LHCN-M2 (cell line): ENCODE measurements around the gene UGCG. TPM values are rescaled to one million over a fixed set of nuclear protein-coding genes. Genes with fewer than 3 reads are reported as not detected.
A peak's percentile ranks its signal among the peaks of the same experiment; 100 is the strongest.
"Not testable (repeated sequence)": the region's sequence is repeated elsewhere in the genome, so short reads cannot be mapped to it uniquely, and the experiment has no call there.

Source experiments
- DNase-seq: peaks from one replicate; pipeline ENCODE4 v3.0.0-alpha.2; 2012; ENCODE audit warnings: low read depth
- total RNA-seq: library from RNA; depleted of rRNA; stranded (reverse); fragments of >200 nt; gene quantifications from 2 replicates; pipeline ENCODE4 v1.2.3, GENCODE V29; 2014

UGCG gene
- total RNA-seq, 1 experiment from 2014 or later = 172 TPM

- no peak for DNase-seq
Observed at GRCh38 chr9:111890334-111890733, 6.3 kb upstream of the UGCG start.

- not testable (repeated sequence) for DNase-seq
Observed at GRCh38 chr9:111890867-111891266, 5.7 kb upstream of the UGCG start.

GRCh38 chr9:111891910-111892499 is 4.6 kb upstream of the UGCG start:
- peak; percentile 85 for DNase-seq

DNA sequence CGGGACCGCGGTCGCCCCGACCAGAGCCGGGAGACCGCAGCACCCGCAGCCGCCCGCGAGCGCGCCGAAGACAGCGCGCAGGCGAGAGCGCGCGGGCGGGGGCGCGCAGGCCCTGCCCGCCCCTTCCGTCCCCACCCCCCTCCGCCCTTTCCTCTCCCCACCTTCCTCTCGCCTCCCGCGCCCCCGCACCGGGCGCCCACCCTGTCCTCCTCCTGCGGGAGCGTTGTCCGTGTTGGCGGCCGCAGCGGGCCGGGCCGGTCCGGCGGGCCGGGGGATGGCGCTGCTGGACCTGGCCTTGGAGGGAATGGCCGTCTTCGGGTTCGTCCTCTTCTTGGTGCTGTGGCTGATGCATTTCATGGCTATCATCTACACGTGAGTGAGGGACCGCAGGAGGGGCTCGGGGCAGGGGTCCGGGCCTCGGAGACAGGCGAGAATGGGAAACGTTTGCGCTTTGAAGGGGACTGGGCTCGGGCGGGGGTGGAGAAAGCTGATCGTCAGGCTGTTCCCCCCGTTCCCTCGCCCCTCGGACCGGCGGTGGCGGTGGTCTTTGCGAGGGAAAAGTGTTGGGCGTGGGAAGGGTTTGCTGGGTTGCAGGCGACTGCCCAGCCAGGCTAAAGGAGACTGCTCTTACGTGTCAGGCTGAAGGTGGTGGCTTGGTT is 457 bp downstream of the UGCG start:
- DNase-seq = no peak

GRCh38 chr9:111897601-111898137 is 1.1 kb downstream of the UGCG start:
- DNase-seq = peak; percentile 61

DNA sequence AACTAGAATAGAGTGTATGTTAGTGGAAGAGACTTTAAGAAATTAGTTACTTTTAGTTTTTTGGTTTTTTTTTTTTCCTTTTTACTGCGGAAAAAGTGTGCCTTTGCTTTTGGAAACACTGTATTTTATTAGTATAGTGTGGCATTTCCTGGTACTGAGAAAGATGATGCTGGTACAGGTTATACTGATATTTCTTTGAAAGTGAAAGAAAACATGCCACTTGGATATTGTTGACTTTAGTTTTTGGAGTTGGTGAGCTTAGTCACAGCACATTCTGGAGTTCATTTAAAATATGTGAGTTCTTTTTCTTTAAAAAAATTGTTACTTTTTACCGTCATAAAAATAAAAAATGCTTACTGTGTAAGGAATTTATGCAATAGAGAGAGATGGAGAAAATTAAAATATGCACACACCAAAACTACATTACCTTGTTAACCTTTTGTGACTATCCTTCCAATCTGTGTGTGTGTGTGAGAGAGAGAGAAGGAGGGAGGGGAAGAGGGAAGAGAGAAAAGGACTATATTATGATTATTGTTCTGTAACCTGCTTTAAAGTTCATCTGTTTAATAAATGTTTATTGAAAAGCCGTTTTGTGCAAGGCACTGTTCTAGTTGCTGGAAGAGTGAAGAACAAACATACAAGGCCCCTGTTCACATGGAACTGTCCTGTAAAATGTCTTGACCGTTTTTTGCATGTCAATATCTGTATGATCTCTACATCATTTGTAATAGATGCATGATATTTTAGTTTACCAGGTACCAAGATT is 1.9 kb downstream of the UGCG start:
- DNase-seq = no peak

DNA sequence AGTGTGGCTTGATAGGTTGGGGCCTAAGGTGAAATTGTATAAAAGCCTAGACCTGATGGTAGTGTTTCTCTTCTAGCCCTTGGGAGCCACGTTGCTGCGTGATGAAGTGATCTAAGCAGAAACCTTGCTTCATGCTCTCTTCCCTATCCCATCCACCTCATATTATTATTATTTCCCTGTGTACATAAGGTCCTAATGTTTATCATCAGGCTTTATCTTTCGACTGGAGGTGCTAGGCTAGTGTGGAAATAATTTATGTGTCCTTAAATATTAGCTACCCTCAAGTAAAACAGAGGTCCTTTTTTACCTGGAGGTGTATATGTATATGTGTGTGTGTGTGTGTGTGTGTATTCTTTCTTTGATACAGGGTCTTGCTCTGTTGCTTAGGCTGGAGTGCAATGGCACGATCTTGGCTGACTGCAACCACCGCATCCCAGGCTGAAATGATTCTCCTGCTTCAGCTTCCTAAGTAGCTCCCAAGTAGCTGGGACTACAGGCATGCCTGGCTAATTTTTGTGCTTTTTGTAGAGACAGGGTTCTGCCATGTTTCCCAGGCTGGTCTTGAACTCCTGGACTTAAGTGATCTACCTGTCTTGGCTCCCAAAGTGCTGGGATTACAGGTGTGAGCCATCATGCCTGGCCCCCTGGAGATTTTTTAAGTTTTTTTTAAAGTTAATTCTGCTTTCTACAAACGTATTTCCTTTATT is 3.7 kb downstream of the UGCG start:
- DNase-seq = peak; percentile 45

DNA sequence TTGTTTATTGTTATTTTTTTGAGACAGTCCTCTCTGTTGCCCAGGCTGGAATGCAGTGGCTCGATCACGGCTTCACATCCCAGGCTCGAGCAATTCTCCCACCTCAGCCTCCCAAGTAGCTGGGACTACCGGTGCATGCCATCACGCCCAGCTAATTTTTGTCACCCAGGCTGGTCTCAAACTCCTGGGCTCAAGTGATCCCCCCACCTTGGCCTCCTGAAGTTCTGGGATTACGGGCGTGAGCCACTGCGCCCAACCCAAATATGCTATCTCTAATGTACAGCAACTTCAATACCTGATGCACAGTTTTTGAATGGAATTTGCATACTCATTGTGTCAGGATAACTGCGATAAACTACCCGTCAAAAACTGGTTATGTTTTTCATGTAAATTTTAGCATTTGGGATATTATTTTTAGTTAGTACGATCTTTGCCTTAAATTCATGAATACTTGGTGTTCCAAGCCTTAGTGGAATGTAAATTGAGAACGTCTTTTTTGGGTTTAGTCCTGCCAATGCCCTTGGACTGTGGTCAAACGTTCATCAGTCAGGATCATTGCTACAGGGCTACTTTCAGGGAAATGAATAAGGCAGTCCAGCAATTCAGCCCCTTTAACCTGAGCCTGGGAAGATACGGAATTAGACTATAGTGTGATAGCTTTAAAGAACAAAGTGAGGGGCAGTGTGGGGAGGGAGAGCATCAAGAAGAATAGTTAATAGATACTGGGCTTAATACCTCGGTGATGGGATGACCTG is 4.4 kb downstream of the UGCG start:
- DNase-seq = peak; percentile 44

DNA sequence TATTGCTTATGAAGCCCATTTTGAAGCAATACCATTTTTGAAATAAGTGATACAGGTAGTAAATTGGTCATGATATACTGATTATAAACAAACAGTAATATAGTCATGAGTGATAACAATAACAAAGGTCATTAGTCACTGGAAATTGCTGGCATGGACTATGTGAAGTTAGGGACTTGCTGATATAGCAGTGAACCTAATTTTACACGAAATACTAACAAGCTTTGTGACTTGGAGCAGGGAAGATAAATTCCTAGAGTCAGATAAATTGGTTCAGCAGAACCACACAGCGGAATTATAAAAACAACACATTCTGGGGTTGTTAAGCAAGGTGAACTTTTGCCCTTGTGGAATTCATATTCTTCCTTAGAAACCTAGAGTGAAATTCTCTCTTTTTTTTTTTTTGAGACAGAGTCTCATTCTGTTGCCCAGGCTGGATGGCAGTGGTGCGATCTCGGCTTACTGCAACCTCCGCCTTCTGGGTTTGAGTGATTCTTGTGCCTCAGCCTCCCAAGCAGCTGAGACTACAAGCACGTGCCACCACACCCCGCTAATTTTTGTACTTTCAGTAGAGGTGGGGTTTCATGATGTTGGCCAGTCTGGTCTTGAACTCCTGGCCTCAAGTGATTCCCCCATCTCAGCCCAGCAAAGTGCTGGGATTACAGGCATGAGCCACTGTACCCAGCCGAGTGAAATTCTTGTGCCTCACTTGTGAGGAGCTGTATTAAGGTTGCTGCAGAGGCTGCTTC is 6.0 kb downstream of the UGCG start:
- DNase-seq = peak; percentile 62

DNA sequence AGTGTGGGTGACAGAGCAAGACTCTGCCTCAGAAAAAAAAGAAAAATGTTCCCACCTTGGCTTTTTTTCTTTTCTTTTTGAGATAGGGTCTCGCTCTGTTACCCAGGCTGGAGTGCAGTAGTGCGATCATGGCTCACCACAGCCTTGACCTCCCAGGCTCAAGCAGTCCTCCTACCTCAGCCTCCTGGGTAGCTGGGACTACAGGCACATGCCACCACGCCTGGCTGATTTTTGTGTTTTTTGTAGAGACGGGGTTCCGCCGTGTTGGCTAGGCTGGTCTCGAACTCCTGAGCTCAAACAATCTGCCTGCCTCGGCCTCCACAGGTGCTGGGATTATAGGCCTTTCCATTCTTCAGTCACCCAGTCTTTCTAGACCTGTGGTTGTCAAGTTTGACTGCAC is 6.9 kb downstream of the UGCG start:
- DNase-seq = not testable (repeated sequence)

DNA sequence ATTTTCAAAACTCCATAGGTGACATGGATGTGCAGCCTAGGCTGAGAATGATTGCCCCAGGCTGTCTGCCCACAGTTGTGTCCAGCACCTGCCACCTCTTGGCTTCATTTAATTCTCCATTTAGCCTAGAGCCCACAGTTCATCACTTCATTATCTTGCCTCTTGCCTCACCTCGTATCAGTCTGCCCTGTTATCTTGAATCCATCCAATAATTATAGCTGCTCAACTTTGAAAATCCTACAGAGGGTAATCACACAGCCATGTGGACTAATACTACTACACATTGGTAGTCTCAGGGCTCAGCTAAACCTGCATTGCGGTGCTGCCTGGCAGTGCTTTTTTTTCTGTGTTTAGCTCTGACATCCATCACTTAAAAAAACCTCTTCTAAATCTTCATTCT is 7.4 kb downstream of the UGCG start:
- DNase-seq = peak; percentile 16

DNA sequence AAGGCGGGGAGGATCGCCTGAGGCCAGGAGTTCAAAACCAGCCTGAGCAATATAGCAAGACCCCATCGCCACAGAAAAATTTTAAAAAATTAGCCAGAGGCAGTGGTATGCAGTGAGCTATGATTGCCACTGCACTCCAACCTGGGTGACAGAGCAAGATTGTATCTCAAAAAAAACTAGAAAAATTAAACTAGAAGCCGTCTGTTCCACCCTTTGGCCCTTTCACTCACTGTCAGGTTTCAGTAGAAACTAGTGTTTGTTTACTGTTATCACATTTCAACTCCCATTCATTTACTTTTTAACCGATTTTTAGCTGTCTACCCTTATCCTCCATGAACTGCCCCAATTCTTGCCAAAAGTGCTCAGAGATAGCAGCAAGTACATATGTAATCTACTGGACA is 8.3 kb downstream of the UGCG start:
- DNase-seq = peak; percentile 7

DNA sequence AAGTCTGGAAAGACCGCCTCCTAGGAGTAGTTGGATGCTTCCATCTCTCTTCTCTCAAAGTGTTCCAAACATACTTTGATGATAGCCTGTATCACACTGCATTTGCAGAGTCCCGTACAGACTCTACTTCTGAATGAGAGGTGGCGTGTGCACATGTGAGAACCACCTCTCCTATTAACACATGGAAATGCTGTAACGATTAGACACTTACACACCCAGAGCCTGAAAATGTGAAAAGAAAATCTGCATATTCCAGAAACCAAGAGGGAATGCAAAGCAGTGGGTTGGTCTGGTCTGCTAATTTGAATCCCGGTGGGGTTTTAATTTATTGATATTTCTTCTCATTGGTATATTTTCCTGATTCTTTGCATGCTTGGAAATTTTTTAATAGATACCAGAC is 10.5 kb downstream of the UGCG start:
- no peak for DNase-seq

- peak; percentile 30 for DNase-seq
Observed at GRCh38 chr9:111909444-111909843, 12.8 kb downstream of the UGCG start.

DNA sequence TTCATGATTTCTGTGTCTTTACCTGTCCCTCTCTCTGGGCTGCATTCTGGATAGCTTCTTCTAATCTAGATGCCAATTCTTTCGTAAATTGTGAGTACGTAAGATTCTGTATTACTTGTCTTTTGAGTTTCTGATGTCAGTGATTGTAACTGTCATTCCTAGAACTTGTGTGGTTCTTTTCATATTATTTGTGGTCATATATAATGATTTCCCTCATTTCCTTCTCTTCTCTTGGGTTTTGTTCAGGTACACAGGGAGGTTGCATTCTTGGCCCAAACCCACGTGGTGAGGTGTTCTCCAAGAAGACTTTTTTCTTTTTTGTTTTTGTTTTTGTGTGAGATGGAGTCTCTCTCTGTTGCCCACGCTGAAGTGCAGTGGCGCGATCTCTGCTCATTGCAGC is 13.8 kb downstream of the UGCG start:
- DNase-seq = peak; percentile 3

GRCh38 chr9:111913159-111913558 is 16.5 kb downstream of the UGCG start:
- DNase-seq = no peak

DNA sequence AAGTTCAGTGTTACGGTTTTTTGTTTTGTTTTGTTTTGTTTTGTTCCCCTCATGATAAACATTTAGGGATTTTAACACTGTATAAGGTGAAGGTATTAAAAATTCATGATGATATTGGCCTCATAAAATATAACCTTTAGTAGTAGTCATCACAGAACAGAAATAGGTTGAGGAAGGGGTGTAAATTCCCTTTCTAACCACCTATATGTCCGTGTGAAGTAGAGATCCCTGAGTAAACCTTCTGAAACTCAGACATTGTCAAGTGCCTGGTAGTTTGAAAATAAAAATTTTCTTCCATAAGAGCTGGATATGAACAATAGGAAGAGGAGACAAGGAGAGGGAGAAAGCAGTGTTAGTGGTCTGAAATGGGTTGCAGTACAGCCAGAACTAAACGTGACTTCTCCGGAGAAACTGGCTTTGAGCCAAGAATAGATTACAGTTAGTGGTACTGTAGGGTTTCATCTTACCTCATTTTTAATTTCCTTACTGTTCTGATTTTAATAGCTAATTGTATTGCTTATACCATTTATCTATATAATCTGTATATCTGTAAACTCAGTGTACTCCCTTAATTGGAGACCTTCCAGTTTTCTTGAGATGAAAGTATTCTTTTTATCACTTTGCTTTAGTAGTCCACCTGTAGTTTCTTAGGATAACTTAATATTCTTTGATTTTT is 18.3 kb downstream of the UGCG start:
- peak; percentile 70 for DNase-seq

DNA sequence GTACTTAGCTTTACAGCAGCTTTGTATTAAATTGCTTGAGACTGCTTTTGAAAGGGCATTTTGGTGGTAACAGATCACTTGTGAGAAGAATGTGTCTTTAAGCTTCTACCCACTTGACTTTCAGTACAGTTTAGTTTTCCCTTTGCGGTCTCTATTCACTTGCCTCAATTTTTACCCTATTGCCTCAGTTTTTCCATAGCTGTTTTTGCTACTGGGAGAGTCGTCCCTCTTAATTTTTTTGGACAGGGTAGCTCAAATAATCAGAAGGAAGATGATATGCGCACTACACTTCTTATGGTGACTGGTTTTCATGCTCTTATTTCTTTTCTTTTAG is 18.8 kb downstream of the UGCG start:
- no peak for DNase-seq

- no peak for DNase-seq
Observed at GRCh38 chr9:111916234-111916645, 19.6 kb downstream of the UGCG start.

GRCh38 chr9:111917201-111917600 is 20.6 kb downstream of the UGCG start:
- no peak for DNase-seq
